HEK293 (cell line): ENCODE measurements around the gene HTATSF1.

Experiments used
- CTCF ChIA-PET: fragments of 350-600 bp; formaldehyde crosslinking; extraction: SDS; loops from one replicate; lab custom pipeline; 2021; ENCODE audit warnings: antibody characterized with exemption; lab: Yijun Ruan, JAX
- POLR2A ChIA-PET: fragments of 300-600 bp; formaldehyde crosslinking; extraction: SDS; loops from one replicate; lab custom pipeline; 2020; ENCODE audit warnings: antibody characterized with exemption, inconsistent platforms; lab: Yijun Ruan, JAX
- H3K27ac ChIP-seq: fragments of 200-500 bp; sonication (Bioruptor generic); 2 replicates; pipeline ENCODE4 v1.5.1; 2014; ENCODE audit warnings: low read depth, low read length, control low read depth, inconsistent platforms; ENCODE audit errors: extremely low read depth
- H3K36me3 ChIP-seq, 2 experiments: fragments of 200-500 bp in 1 of 2; sonication (Bioruptor generic) in 1 of 2; 1 replicate in 1 of 2; 2 replicates in 1 of 2; pipeline ENCODE4 v1.5.1; 2014 to 2017; ENCODE audit warnings: inconsistent platforms in 2 of 2, low read length in 2 of 2; ENCODE audit not compliant: control insufficient read depth in 2 of 2, insufficient read depth in 1 of 2
- H3K4me1 ChIP-seq: fragments of 200-500 bp; sonication (Bioruptor generic); 2 replicates; pipeline ENCODE4 v1.5.1; 2014; ENCODE audit warnings: mild to moderate bottlenecking, low read length, inconsistent platforms; ENCODE audit not compliant: control insufficient read depth, insufficient read depth
- H3K4me3 ChIP-seq: 2 replicates; pipeline ENCODE4 v1.5.1; 2011; ENCODE audit warnings: low read depth, mild to moderate bottlenecking, control low read depth, low read length, moderate library complexity
- H3K9me3 ChIP-seq: fragments of 200-500 bp; sonication (Bioruptor generic); 2 replicates; pipeline ENCODE4 v1.5.1; 2014; ENCODE audit warnings: low read depth, low read length, inconsistent platforms; ENCODE audit not compliant: control insufficient read depth, insufficient read depth
- GLIS2 ChIP-seq: fragments of 450-650 bp; formaldehyde crosslinking; IDR thresholded peaks from 2 replicates; pipeline ENCODE4 v1.5.1; 2016; ENCODE audit warnings: missing biosample characterization, missing genetic modification characterization
- KLF1 ChIP-seq: fragments of 450-650 bp; formaldehyde crosslinking; IDR thresholded peaks from 2 replicates; pipeline ENCODE4 v1.5.1; 2016; ENCODE audit warnings: missing biosample characterization, missing genetic modification characterization
- SP3 ChIP-seq: fragments of 450-650 bp; formaldehyde crosslinking; IDR thresholded peaks from 2 replicates; pipeline ENCODE4 v1.5.1; 2016; ENCODE audit warnings: missing biosample characterization, missing genetic modification characterization
- TCF7L2 ChIP-seq: IDR thresholded peaks from 2 replicates; pipeline ENCODE4 v1.6.1; 2011; ENCODE audit warnings: low read depth, mild to moderate bottlenecking, inconsistent platforms, low read length, moderate library complexity, borderline replicate concordance
- ZBTB1 ChIP-seq: fragments of 450-650 bp; formaldehyde crosslinking; IDR thresholded peaks from 2 replicates; pipeline ENCODE4 v1.5.1; 2016; ENCODE audit warnings: missing biosample characterization, missing genetic modification characterization
- ZFP37 ChIP-seq: fragments of 450-650 bp; formaldehyde crosslinking; IDR thresholded peaks from 2 replicates; pipeline ENCODE4 v1.5.1; 2016; ENCODE audit warnings: missing biosample characterization, missing genetic modification characterization
- ZNF10 ChIP-seq: fragments of 450-650 bp; formaldehyde crosslinking; IDR thresholded peaks from 2 replicates; pipeline ENCODE4 v1.5.1; 2017; ENCODE audit warnings: missing biosample characterization, missing genetic modification characterization
- ZNF114 ChIP-seq: fragments of 450-650 bp; formaldehyde crosslinking; IDR thresholded peaks from 2 replicates; pipeline ENCODE4 v1.5.0; 2017; ENCODE audit warnings: missing biosample characterization, missing genetic modification characterization
- ZNF132 ChIP-seq: fragments of 450-650 bp; formaldehyde crosslinking; IDR thresholded peaks from 2 replicates; pipeline ENCODE4 v1.5.1; 2017; ENCODE audit warnings: missing biosample characterization, missing genetic modification characterization, borderline replicate concordance
- ZNF140 ChIP-seq: fragments of 450-650 bp; formaldehyde crosslinking; IDR thresholded peaks from 2 replicates; pipeline ENCODE4 v1.5.1; 2016; ENCODE audit warnings: missing biosample characterization, missing genetic modification characterization
- ZNF155 ChIP-seq: fragments of 450-650 bp; formaldehyde crosslinking; IDR thresholded peaks from 2 replicates; pipeline ENCODE4 v1.5.1; 2016; ENCODE audit warnings: missing biosample characterization, missing genetic modification characterization
- ZNF292 ChIP-seq: fragments of 450-650 bp; formaldehyde crosslinking; IDR thresholded peaks from 2 replicates; pipeline ENCODE4 v1.5.1; 2016; ENCODE audit warnings: low read depth, missing biosample characterization, missing genetic modification characterization, borderline replicate concordance
- ZNF701 ChIP-seq: fragments of 450-650 bp; formaldehyde crosslinking; IDR thresholded peaks from 2 replicates; pipeline ENCODE4 v1.5.1; 2016; ENCODE audit warnings: missing biosample characterization, missing genetic modification characterization
- ZNF76 ChIP-seq: fragments of 450-650 bp; formaldehyde crosslinking; IDR thresholded peaks from 2 replicates; pipeline ENCODE4; 2016; ENCODE audit warnings: low read depth, missing biosample characterization, missing genetic modification characterization, borderline replicate concordance
- TF ChIP-seq, protein P1 (sequence below): fragments of 450-650 bp; formaldehyde crosslinking; IDR thresholded peaks from 2 replicates; pipeline ENCODE4 v1.5.1; 2017; ENCODE audit warnings: missing biosample characterization, missing genetic modification characterization
- TF ChIP-seq, protein P2 (sequence below): fragments of 450-650 bp; formaldehyde crosslinking; IDR thresholded peaks from 2 replicates; pipeline ENCODE4 v1.5.1; 2016; ENCODE audit warnings: missing biosample characterization, missing genetic modification characterization
- TF ChIP-seq, protein P3 (sequence below): fragments of 450-650 bp; formaldehyde crosslinking; optimal IDR thresholded peaks from 2 replicates; pipeline ENCODE3; 2016; ENCODE audit warnings: missing biosample characterization, mild to moderate bottlenecking, missing genetic modification characterization
- TF ChIP-seq, protein P4 (sequence below): fragments of 450-650 bp; formaldehyde crosslinking; IDR thresholded peaks from 2 replicates; pipeline ENCODE4 v1.5.1; 2016; ENCODE audit warnings: missing biosample characterization, missing genetic modification characterization, borderline replicate concordance
- TF ChIP-seq, protein P5 (sequence below): fragments of 450-650 bp; IDR thresholded peaks from 2 replicates; pipeline ENCODE4 v1.5.1; 2018; ENCODE audit warnings: missing biosample characterization, mild to moderate bottlenecking, missing genetic modification characterization
- TF ChIP-seq, protein P6 (sequence below): fragments of 450-650 bp; formaldehyde crosslinking; IDR thresholded peaks from 2 replicates; pipeline ENCODE4 v1.5.1; 2016; ENCODE audit warnings: missing biosample characterization, missing genetic modification characterization

HTATSF1 gene

DNA sequence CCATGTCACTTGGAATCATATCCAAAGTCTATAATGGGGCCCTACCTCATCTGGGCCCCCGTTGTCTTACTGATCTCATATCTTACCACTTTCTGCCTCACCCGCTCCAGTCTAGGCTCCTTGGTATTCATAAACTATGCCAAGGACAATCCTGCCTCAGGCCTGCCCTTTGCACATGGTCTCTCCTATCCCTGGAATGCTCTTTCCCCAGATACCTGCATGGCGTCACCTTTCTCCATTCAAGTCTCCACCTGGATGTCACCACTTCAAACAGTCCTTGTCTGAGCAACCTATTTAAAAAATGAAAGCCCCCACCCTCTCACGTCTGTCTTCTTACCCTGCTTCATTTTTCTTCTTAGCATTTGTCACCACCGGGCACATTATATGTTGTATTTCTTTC is 42.8 kb downstream of the HTATSF1 start:
- ChIA-PET CTCF (no interaction called here), POLR2A (no interaction called here)
- peaks cover 9% of the 10 kb centered on the region for H3K4me1 ChIP-seq
- H3K36me3 ChIP-seq: no peaks in the 10 kb centered on the region
- no peak overlapping the region for H3K27ac ChIP-seq
- TF ChIP-seq ZNF114 (no peak), TCF7L2 (no peak), GLIS2 (tag by site-specific recombination) (no peak), ZBTB1 (tag by site-specific recombination) (no peak), ZFP37 (tag by site-specific recombination) (no peak), ZNF10 (tag by site-specific recombination) (no peak), ZNF701 (tag by site-specific recombination) (no peak), ZNF140 (tag by site-specific recombination) (no peak), KLF1 (no peak), ZNF292 (tag by site-specific recombination) (no peak), ZNF76 (no peak), ZNF155 (tag by site-specific recombination) (no peak), ZNF132 (tag by site-specific recombination) (no peak), SP3 (tag by site-specific recombination) (no peak)
- TF ChIP-seq, protein P1, sequence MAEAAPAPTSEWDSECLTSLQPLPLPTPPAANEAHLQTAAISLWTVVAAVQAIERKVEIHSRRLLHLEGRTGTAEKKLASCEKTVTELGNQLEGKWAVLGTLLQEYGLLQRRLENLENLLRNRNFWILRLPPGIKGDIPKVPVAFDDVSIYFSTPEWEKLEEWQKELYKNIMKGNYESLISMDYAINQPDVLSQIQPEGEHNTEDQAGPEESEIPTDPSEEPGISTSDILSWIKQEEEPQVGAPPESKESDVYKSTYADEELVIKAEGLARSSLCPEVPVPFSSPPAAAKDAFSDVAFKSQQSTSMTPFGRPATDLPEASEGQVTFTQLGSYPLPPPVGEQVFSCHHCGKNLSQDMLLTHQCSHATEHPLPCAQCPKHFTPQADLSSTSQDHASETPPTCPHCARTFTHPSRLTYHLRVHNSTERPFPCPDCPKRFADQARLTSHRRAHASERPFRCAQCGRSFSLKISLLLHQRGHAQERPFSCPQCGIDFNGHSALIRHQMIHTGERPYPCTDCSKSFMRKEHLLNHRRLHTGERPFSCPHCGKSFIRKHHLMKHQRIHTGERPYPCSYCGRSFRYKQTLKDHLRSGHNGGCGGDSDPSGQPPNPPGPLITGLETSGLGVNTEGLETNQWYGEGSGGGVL (tag by site-specific recombination): no peak
- TF ChIP-seq, protein P2, sequence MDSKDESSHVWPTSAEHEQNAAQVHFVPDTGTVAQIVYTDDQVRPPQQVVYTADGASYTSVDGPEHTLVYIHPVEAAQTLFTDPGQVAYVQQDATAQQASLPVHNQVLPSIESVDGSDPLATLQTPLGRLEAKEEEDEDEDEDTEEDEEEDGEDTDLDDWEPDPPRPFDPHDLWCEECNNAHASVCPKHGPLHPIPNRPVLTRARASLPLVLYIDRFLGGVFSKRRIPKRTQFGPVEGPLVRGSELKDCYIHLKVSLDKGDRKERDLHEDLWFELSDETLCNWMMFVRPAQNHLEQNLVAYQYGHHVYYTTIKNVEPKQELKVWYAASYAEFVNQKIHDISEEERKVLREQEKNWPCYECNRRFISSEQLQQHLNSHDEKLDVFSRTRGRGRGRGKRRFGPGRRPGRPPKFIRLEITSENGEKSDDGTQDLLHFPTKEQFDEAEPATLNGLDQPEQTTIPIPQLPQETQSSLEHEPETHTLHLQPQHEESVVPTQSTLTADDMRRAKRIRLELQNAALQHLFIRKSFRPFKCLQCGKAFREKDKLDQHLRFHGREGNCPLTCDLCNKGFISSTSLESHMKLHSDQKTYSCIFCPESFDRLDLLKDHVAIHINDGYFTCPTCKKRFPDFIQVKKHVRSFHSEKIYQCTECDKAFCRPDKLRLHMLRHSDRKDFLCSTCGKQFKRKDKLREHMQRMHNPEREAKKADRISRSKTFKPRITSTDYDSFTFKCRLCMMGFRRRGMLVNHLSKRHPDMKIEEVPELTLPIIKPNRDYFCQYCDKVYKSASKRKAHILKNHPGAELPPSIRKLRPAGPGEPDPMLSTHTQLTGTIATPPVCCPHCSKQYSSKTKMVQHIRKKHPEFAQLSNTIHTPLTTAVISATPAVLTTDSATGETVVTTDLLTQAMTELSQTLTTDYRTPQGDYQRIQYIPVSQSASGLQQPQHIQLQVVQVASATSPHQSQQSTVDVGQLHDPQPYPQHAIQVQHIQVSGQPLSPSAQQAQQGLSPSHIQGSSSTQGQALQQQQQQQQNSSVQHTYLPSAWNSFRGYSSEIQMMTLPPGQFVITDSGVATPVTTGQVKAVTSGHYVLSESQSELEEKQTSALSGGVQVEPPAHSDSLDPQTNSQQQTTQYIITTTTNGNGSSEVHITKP: no peak
- TF ChIP-seq, protein P3, sequence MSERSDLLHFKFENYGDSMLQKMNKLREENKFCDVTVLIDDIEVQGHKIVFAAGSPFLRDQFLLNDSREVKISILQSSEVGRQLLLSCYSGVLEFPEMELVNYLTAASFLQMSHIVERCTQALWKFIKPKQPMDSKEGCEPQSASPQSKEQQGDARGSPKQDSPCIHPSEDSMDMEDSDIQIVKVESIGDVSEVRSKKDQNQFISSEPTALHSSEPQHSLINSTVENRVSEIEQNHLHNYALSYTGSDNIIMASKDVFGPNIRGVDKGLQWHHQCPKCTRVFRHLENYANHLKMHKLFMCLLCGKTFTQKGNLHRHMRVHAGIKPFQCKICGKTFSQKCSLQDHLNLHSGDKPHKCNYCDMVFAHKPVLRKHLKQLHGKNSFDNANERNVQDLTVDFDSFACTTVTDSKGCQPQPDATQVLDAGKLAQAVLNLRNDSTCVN (tag by site-specific recombination): no peak
- TF ChIP-seq, protein P4, sequence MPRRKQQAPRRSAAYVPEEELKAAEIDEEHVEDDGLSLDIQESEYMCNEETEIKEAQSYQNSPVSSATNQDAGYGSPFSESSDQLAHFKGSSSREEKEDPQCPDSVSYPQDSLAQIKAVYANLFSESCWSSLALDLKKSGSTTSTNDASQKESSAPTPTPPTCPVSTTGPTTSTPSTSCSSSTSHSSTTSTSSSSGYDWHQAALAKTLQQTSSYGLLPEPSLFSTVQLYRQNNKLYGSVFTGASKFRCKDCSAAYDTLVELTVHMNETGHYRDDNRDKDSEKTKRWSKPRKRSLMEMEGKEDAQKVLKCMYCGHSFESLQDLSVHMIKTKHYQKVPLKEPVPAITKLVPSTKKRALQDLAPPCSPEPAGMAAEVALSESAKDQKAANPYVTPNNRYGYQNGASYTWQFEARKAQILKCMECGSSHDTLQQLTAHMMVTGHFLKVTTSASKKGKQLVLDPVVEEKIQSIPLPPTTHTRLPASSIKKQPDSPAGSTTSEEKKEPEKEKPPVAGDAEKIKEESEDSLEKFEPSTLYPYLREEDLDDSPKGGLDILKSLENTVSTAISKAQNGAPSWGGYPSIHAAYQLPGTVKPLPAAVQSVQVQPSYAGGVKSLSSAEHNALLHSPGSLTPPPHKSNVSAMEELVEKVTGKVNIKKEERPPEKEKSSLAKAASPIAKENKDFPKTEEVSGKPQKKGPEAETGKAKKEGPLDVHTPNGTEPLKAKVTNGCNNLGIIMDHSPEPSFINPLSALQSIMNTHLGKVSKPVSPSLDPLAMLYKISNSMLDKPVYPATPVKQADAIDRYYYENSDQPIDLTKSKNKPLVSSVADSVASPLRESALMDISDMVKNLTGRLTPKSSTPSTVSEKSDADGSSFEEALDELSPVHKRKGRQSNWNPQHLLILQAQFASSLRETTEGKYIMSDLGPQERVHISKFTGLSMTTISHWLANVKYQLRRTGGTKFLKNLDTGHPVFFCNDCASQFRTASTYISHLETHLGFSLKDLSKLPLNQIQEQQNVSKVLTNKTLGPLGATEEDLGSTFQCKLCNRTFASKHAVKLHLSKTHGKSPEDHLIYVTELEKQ: no peak
- TF ChIP-seq, protein P5, sequence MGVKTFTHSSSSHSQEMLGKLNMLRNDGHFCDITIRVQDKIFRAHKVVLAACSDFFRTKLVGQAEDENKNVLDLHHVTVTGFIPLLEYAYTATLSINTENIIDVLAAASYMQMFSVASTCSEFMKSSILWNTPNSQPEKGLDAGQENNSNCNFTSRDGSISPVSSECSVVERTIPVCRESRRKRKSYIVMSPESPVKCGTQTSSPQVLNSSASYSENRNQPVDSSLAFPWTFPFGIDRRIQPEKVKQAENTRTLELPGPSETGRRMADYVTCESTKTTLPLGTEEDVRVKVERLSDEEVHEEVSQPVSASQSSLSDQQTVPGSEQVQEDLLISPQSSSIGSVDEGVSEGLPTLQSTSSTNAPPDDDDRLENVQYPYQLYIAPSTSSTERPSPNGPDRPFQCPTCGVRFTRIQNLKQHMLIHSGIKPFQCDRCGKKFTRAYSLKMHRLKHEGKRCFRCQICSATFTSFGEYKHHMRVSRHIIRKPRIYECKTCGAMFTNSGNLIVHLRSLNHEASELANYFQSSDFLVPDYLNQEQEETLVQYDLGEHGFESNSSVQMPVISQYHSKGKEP: no peak
- TF ChIP-seq, protein P6, sequence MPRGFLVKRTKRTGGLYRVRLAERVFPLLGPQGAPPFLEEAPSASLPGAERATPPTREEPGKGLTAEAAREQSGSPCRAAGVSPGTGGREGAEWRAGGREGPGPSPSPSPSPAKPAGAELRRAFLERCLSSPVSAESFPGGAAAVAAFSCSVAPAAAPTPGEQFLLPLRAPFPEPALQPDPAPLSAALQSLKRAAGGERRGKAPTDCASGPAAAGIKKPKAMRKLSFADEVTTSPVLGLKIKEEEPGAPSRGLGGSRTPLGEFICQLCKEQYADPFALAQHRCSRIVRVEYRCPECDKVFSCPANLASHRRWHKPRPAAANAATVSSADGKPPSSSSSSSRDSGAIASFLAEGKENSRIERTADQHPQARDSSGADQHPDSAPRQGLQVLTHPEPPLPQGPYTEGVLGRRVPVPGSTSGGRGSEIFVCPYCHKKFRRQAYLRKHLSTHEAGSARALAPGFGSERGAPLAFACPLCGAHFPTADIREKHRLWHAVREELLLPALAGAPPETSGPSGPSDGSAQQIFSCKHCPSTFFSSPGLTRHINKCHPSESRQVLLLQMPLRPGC (tag by site-specific recombination): no peak
- H3K9me3 ChIP-seq: no peaks in the 10 kb centered on the region
- H3K4me3 ChIP-seq: no peak overlapping the region
